ENCODE data around the gene PSMD13. TPM values are rescaled to one million over a fixed set of nuclear protein-coding genes. Genes with fewer than 3 reads are reported as not detected.

PSMD13 gene
- total and polyA plus RNA-seq, 2 of the 13 experiments (the other 11 are each of a cell fraction or from before 2014, with no cell fraction given): 83.0 to 117 TPM

DNA sequence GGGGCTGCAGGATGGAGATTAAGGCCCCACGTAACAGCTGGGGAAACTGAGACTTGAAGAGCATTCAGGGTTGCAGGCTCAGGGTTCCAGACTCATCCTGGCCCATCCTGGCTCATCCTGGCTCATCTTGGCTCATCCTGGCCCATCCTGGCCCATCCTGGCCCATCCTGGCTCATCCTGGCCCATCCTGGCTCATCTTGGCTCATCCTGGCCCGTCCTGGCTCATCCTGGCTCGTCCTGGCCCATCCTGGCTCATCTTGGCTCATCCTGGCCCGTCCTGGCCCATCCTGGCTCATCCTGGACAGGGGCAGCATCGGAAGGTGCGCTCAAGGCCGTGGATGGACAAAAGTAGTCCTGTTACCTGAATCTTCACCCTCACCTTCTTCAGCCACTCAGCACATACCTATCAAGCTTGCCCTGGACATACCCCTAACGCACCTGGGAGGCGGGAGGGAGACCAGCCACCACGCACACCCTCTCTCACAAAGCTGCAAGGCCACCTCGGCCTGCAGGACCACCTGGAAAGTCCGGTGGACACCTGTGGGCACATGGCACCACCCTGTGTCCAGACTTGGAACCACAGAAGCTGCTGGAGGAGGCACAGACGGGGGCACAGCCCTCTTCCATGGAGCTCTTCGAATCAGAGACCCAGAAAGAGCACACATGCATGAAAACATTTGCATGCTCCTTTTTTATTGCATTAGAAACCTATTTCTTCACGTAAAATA is 21.2 kb downstream of the PSMD13 start (continued):
- peak; percentile 86 for TF ChIP-seq CTCF (CRISPR knock-in tag; IDR thresholded peaks at IDR 0.05)

DNA sequence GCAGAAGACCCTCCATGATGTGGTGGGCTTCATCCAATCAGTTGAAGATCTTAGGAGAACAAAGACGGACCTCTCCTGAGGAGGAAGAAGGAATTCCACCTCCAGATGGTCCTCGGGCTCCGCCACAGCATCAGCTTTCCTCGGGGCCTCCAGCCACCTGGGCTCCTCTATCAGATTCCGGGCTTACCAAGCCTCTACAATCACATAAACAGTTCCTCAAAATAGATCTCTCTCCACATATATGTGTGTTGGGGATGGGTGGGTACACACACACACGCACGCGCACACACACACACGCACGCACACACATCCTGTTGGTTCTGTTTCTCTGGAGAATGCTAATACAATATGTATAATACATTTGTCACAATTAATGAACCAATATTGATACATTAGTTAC is 22.6 kb downstream of the PSMD13 start:
- H3K9me3 ChIP-seq (ENCODE audit: low read length): no peaks in the 10 kb centered on the region
- no peak for DNase-seq (ENCODE audit: low spot score)
- WGBS (ENCODE audit: low lambda C conversion rate): 42% methylated on average over 10 of the region's 10 CpGs
- CTCF ChIA-PET (ENCODE audit: low intra/inter-chr PET ratio, low total read pairs): no interaction called here
- no peaks in the 10 kb centered on the region for H4K20me1 ChIP-seq (ENCODE audit: insufficient read depth, low read length)
- no TSS peak for BruUV-seq (replicated peaks)
- H2AFZ ChIP-seq (ENCODE audit: low read length): no peak overlapping the region
- in situ Hi-C loops (cut with HindIII; ENCODE audit: extremely low pct_ligation_motif_present, low pct_unique_long_range_greater_than_20kb): no loop called here
- H3K27me3 ChIP-seq (ENCODE audit: control insufficient read depth in 1 of 2, insufficient read depth in 2 of 2, low read length in 2 of 2): peaks cover 0 to 7% of the 10 kb centered on the region in 2 experiments; a peak in 1 of 5 replicates
- no peak overlapping the region for H3K9ac ChIP-seq (ENCODE audit: insufficient read depth, low read depth, low read length)
- no peaks in the 10 kb centered on the region for H3K36me3 ChIP-seq (replicated peaks in 1 of 2; ENCODE audit: control insufficient read depth in 1 of 2, insufficient read depth in 2 of 2, low read length in 2 of 2)
- FAIRE-seq: no peak
- peaks cover 8% of the 10 kb centered on the region; the same call in 1 of the 2 replicates for H3K4me1 ChIP-seq (ENCODE audit: insufficient read depth, low read length)
- no peak overlapping the region for H3K4me2 ChIP-seq (ENCODE audit: low read depth, low read length)
- intact Hi-C loops (cut with micrococcal nuclease; ENCODE audit: unreplicated experiment): no loop called here
- no peak for ATAC-seq
- no peak overlapping the region for H3K4me3 ChIP-seq (replicated peaks in 1 of 3; ENCODE audit: insufficient read depth in 1 of 3, low read depth in 2 of 3, low read length in 3 of 3)
- TF ChIP-seq ZNF790 (CRISPR knock-in tag; IDR thresholded peaks at IDR 0.05; ENCODE audit: borderline replicate concordance): no peak
- POLR2A ChIA-PET: no interaction called here
- H3K79me2 ChIP-seq (ENCODE audit: insufficient read depth, low read length): no peaks in the 10 kb centered on the region
- no peak overlapping the region for H3K27ac ChIP-seq (ENCODE audit: extremely low read length, insufficient read depth, low read length)

DNA sequence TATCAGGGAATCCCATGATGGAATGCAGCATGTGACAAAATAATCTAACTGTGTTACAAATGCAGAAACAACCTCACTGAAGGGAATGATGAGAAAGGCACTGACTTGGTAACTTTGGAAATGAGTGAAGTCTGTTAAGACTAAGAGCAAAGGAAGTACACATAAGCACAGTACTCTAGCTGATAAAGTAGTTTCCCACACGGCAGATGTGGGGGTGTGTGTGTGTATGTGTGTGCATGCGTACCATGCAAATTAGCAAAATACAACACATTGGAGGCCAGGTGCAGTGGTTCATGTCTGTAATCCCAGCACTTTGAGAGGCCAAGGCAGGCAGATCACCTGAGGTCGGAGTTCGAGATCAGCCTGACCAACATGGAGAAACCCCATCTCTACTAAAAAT is 24.8 kb downstream of the PSMD13 start:
- FAIRE-seq (no peak), ATAC-seq (no peak), DNase-seq (ENCODE audit: low spot score) (no peak)
- Histone ChIP-seq H3K4me1 (ENCODE audit: insufficient read depth, low read length) (peaks cover 8% of the 10 kb centered on the region; the same call in 1 of the 2 replicates), H3K79me2 (ENCODE audit: insufficient read depth, low read length) (no peaks in the 10 kb centered on the region), H3K4me3 (replicated peaks in 1 of 3; ENCODE audit: insufficient read depth in 1 of 3, low read depth in 2 of 3, low read length in 3 of 3) (no peak overlapping the region), H3K36me3 (replicated peaks in 1 of 2; ENCODE audit: control insufficient read depth in 1 of 2, insufficient read depth in 2 of 2, low read length in 2 of 2) (no peaks in the 10 kb centered on the region), H3K4me2 (ENCODE audit: low read depth, low read length) (no peak overlapping the region), H3K9ac (ENCODE audit: insufficient read depth, low read depth, low read length) (no peak overlapping the region), H3K9me3 (ENCODE audit: low read length) (peaks cover 5% of the 10 kb centered on the region; the same call in 1 of the 2 replicates), H3K27me3 (ENCODE audit: control insufficient read depth in 1 of 2, insufficient read depth in 2 of 2, low read length in 2 of 2) (peaks cover 0 to 7% of the 10 kb centered on the region in 2 experiments; a peak in 1 of 5 replicates), H3K27ac (ENCODE audit: extremely low read length, insufficient read depth, low read length) (no peak overlapping the region), H4K20me1 (ENCODE audit: insufficient read depth, low read length) (no peaks in the 10 kb centered on the region), H2AFZ (ENCODE audit: low read length) (no peak overlapping the region)
- 41% methylated on average over 4 of the region's 4 CpGs for WGBS (ENCODE audit: low lambda C conversion rate)
- intact Hi-C loops (cut with micrococcal nuclease; ENCODE audit: unreplicated experiment) (no loop called here), in situ Hi-C loops (cut with HindIII; ENCODE audit: extremely low pct_ligation_motif_present, low pct_unique_long_range_greater_than_20kb) (no loop called here)
- POLR2A ChIA-PET: interaction anchor here (1.5 kb wide), 1 partner anchor 95 kb away, joined by 3 read pairs; no protein-coding TSS in a partner anchor
- TF ChIP-seq MED8 (CRISPR knock-in tag; IDR thresholded peaks at IDR 0.05; ENCODE audit: insufficient replicate concordance) (no peak), ARHGAP35 (CRISPR knock-in tag; IDR thresholded peaks at IDR 0.05; ENCODE audit: borderline replicate concordance) (no peak), ZFY (CRISPR knock-in tag; IDR thresholded peaks at IDR 0.05) (no peak), HMGA1 (CRISPR knock-in tag; conservative IDR thresholded peaks at IDR 0.05) (no peak), ZNF615 (CRISPR knock-in tag; IDR thresholded peaks at IDR 0.05; ENCODE audit: borderline replicate concordance) (peak; percentile 99)
- BruUV-seq (replicated peaks): no TSS peak
- CTCF ChIA-PET (ENCODE audit: low intra/inter-chr PET ratio, low total read pairs): no interaction called here

Data from HepG2 (cell line).